ENCODE measurements around the gene TTC21A.

DNA sequence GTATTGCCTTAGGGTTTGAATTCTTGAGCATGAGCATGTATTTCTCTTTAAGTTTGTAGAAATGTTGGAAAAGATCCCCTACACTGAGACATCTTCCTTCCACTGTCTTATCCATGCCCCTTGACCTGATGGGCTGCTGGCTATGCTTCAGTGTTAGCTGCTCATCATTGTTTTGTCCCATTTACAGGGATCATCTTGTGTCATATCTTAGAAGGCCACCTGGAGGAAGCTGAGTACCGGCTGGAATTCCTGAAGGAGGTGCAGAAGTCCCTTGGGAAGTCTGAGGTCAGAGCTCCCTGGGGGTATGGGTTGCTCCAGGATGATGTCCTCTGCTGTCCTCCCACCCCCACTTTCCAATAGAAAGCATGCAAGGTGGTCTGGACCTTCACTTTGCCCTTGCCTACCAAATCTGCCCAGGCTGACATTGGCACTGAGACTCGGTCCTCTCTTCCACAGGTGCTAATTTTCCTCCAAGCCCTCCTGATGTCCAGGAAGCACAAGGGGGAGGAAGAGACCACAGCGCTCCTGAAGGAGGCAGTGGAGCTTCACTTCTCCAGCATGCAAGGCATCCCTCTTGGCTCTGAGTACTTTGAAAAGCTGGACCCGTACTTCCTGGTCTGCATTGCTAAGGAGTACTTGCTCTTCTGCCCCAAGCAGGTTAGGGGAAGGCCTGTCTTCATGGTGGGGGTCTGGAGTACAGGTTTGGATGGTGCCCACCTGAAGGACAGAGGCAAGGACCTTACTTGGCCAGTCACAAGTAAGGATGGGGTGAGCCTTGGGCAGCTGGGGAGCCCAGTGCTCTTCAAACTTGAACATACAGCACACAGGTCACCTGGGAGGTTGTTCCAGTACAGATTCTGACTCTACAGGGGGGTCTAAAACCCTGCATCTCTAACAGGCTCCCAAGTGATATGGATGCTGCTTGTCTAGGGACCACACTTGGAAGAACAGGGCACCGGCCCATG is 17.7 kb downstream of the TTC21A start:
- TF ChIP-seq, protein P1, sequence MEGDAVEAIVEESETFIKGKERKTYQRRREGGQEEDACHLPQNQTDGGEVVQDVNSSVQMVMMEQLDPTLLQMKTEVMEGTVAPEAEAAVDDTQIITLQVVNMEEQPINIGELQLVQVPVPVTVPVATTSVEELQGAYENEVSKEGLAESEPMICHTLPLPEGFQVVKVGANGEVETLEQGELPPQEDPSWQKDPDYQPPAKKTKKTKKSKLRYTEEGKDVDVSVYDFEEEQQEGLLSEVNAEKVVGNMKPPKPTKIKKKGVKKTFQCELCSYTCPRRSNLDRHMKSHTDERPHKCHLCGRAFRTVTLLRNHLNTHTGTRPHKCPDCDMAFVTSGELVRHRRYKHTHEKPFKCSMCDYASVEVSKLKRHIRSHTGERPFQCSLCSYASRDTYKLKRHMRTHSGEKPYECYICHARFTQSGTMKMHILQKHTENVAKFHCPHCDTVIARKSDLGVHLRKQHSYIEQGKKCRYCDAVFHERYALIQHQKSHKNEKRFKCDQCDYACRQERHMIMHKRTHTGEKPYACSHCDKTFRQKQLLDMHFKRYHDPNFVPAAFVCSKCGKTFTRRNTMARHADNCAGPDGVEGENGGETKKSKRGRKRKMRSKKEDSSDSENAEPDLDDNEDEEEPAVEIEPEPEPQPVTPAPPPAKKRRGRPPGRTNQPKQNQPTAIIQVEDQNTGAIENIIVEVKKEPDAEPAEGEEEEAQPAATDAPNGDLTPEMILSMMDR (IDR thresholded peaks at IDR 0.05), result peak in 2 of 3 donors; percentile 50 to 71
- TF ChIP-seq POLR2AphosphoS5 (IDR thresholded peaks at IDR 0.05), result peak in 1 of 3 donors; percentile 39

Measured in breast epithelium (tissue), 3 donors.